Activated T-cell treated with anti-CD3 and anti-CD28 coated beads, Interleukin-2, amount 50 U/mL, for 1 hour (primary cell): Measurements from ENCODE around the gene CHRM1.

Source experiments
- DNase-seq: peaks from one replicate; pipeline ENCODE4 v3.0.0-alpha.2; 2020

Gene CHRM1

DNA sequence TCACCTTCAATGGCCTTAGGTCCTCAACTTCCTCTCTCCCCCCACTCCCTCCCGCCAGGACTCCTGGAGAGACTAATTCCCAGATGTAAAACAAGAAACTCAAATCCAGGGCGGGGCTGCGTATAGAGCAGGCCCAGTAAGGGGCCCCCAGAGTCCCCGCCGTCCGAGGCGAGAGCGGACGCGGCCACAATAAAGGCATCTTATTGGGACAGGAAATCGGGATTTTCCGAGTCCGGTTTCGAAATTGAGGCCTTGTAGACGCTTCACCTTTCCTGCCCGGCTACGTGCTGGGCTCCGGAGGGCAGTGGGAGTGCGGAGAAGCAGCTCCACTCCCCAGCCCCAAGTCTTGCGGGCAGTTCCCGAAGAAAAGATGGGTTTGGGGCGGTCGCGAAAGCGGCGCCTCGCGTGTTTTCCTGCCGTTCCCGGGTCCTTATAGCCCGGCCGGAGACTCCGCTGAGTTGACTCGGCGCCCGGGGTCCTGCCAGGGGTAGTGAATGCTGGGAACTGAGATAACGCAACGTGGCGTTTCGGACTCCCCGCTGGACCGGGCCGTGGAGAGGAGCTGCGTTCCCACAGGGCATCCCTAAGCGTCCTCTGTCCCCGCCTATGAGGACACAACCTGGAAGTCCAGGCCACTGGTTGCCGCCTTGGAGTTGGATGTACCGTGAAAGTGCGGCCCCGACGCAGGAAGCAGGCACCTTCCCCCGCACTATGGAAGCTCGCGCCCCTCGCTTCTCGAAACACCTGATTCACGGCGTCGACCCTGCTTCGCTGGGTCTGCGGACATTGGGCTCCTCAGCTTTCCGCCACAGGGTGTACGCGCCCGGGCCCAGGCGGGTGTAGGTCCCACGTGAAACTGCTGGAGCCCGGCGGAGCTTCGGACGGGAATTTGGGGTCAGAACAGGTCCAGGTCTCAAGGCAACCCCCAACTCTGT, 4.8 kb upstream of the CHRM1 start:
- DNase-seq, result no peak

- no peak for DNase-seq
Observed at GRCh38 chr11:62925308-62925707, 4.1 kb upstream of the CHRM1 start.

GRCh38 chr11:62923601-62924411, 2.6 kb upstream of the CHRM1 start:
- peak; percentile 33 for DNase-seq

DNA sequence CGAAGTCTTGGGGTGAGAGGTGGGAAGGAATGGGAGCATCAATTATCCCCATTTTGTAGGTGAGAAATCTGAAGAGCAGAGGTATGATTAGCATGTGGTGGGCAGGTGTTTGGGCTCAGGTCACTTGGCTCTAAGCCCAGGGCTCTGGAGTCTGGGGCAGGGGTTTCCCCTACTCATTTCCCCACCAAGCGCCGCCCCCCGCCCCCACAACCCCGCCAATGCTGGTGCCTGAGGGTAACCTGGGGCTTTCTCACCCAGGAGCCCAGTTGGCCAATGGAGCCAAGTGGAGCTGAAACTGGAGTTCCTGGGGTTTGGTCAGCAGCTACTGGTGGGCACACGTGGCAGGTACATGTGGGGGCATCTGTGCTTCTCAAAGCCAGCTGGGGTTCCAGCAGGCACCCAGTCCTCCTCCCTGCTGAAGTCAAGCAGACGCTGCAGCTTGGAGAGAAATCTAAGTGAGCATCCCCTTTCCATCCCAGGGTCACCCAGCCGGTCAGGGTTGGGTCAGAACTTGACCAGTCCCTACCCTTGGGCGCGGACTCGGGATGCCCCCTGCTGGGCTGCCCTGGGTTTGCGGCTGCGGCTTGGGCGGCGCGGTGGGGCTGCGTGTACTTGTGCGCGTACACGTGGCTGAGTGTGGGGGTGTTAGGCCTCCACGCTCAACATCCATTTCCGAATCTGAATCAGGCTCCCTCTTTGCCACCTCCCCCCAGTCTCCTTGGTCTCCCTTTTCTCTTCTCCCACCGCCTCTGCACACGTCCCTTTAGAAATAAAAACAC, 1.7 kb upstream of the CHRM1 start:
- DNase-seq, result no peak

- no peak for DNase-seq
Observed at GRCh38 chr11:62922189-62922589, 1.0 kb upstream of the CHRM1 start.

DNA sequence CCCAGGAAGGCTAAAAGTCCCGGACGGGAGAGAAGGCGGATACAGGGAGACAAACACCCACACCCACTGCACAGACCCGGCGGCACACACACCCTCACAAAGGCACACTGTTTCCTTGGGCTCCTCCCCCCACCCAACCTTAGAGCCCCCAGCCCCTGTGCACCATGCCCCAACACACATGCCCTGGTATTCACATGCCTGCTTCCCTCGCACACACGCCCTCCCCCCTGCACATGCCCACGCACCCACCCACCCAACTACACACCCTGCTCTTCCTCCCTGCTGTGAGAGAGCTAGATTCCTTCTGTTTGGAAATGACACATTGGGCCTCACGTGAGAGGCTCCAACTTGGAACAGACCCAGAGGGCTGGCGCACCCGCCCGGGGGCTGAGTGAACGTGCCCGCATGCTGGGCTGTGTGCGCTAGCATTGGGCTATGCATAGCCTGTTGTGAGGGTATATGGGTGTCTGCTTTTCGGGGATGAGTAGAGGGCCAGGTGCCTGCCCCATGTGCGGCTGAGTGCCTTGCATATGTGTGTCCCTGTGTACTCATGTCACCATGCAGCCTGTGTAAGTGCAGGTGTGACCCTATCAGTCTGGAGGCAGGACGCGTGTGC, 518 bp upstream of the CHRM1 start:
- DNase-seq, result no peak

GRCh38 chr11:62919898-62920640, 1.1 kb downstream of the CHRM1 start:
- DNase-seq, result no peak

- DNase-seq, result no peak
Observed at GRCh38 chr11:62919476-62919875, 1.7 kb downstream of the CHRM1 start.

DNA sequence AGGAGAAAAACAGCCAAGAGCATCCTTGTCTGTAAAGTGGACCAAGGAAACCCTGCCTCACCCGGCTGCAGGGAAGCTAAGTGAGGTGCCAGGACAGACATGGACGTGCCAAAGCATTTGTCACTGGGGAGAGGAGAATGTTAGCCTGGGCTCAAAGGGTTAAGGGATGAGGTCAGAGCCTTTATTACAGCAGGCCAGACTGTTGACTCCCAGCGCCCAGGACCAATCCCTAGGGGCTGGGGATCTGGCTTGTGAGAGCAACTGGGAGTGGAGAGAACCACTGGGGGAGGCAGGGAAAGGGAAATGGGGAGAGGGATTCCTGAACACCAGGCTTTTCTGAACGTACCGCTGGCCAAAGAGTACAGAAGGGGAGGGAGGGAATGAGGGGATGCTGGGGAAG, 2.6 kb downstream of the CHRM1 start:
- DNase-seq, result no peak

DNA sequence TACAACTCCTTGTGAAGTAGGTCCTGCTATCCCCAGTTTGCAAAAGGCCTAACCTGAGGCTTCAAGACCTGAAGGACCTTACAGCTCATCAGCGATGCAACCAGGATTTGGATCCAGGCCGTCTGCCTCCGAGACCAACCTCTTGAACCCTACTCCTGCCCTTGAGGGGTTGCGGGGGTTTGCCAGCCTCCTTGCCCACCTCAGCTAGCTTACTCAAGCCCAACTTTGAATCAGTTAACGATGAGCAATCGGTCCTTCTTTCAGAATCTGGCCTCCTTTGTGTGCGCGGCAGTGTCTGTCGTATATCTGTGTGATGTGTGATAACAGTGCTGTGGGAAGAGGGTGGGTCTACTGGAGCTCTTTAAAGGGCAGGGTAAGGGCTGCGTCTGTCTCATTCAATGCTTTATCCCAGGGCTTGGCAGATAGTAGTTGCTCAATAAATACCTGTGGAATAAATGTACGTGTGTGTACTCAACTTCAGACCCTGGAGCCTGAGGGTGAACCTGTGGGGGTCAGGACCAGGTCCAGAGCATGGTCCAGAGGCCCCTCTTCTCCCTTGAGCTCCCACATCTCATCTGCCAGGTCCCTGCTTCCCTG, 3.2 kb downstream of the CHRM1 start:
- no peak for DNase-seq

GRCh38 chr11:62914416-62914815, 6.7 kb downstream of the CHRM1 start:
- DNase-seq, result no peak

GRCh38 chr11:62912268-62912667, 8.9 kb downstream of the CHRM1 start:
- no peak for DNase-seq

GRCh38 chr11:62911137-62912130, 9.7 kb downstream of the CHRM1 start:
- DNase-seq, result no peak

DNA sequence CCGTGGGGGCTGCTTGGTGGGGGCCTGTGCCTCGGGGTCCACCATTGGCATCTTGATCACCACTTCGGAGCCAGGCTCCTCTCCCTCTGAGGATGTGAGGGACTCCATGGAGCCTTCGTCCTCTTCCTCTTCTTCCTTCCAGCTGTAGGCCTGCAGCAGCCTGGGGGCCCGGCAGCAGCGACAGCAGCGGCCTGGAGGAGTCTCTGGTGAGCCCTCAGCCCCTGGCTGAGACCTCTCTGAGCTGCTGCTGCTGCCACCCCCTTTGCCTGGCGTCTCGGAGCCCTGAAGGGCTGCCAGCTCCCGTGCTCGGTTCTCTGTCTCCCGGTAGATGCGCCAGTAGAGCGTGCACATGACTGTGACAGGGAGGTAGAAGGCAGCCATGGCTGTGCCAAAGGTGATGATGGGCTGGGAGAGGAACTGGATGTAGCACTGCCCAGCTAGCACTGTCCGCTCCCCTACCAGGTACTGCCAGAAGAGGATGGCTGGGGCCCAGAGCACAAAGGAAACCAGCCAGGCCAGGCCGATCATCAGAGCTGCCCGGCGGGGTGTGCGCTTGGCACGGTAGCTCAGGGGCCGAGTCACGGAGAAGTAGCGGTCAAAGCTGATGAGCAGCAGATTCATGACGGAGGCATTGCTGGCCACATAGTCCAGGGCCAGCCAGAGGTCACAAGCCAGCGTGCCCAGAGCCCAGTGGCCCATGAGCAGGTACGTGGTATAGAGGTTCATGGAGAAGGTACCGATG, 10.9 kb downstream of the CHRM1 start:
- DNase-seq, result no peak

- no peak for DNase-seq
Observed at GRCh38 chr11:62909107-62909894, 11.9 kb downstream of the CHRM1 start.

DNA sequence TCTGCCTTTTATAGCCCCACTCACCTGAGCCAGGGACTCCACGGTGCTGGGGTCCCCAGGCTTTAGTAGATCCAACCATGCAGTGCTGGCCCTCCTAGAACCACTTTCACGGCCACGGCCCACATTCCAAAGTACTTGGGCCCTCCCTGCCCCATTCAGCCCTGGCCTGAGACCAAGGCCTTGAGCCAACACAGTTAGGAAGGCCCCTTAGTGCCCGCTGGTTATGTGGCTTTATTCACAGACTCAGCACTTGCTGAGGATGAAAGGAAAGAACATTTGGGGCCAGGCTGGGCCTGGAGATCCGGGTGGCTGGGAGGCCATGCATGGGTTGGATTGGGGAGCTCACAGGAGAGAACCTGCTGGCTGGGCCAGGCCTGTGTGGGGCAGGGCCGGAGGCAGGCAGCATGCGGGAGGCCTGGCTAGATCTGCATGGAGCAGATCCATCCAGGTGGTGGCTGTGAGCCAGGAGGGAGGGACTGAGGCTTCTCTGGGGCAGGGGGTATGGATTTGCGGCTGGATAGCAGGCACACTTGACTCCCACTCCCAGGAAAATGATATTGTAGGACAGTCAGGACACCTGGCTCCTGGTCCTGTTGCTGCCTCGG, 12.6 kb downstream of the CHRM1 start:
- no peak for DNase-seq

DNA sequence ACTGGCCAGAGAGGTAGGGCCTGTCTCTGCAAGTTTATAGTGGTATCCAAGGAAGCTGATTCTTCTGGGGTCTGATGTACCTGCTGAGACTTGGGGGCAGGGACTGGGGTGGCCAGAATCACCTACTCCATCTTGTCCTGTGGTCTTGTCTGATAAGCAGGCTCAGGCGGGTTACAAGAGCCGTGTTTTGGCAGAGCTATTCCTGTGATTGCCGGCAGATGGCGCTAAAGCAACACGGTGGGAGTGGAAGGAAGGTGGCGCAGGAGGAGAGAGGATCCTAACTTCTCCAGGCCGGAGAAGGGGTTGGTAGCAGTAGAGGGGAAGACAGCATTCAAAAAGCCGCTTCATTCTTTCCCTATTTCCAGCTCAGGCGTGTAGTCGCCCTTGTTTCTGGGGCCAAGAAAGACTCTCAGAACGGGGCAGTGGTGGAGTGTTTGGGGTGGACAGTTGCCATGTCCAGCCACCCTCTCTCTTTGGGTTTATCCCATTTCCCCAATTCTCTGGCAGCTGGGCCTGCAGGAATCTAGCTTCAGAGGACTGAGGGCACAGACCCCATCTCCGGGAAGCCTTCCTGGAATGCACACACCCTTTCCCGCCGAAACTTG, 15.1 kb downstream of the CHRM1 start:
- peak; percentile 81 for DNase-seq

GRCh38 chr11:62905296-62905695, 15.9 kb downstream of the CHRM1 start:
- DNase-seq, result no peak
